SJSA1 (cell line): ENCODE measurements around the gene SULT1C3. TPM values are rescaled to one million over a fixed set of nuclear protein-coding genes. Genes with fewer than 3 reads are reported as not detected.
A peak's percentile ranks its signal among the peaks of the same experiment; 100 is the strongest.

Experiments used
- DNase-seq, 2 experiments: peaks; one replicate each; pipeline ENCODE4 v3.0.0-alpha.2; 2015 to 2020; ENCODE audit warnings: low spot score in 2 of 2, low read depth in 1 of 2
- H3K27ac ChIP-seq: fragments of 250-450 bp; sonication (Bioruptor Pico); 2 replicates; pipeline ENCODE4 v1.5.1; 2020; ENCODE audit warnings: mild to moderate bottlenecking, moderate library complexity
- H3K27me3 ChIP-seq: fragments of 250-450 bp; sonication (Bioruptor Pico); replicated peaks from 2 replicates; pipeline ENCODE4 v1.5.1; 2020; ENCODE audit warnings: mild to moderate bottlenecking, moderate library complexity
- H3K36me3 ChIP-seq: fragments of 250-450 bp; sonication (Bioruptor Pico); 2 replicates; pipeline ENCODE4 v1.5.1; 2020; ENCODE audit warnings: mild to moderate bottlenecking
- H3K4me1 ChIP-seq: fragments of 250-450 bp; sonication (Bioruptor Pico); replicated peaks from 2 replicates; pipeline ENCODE4 v1.6.1; 2021; ENCODE audit warnings: mild to moderate bottlenecking
- H3K4me3 ChIP-seq: fragments of 250-450 bp; sonication (Bioruptor Pico); 2 replicates; pipeline ENCODE4 v1.5.1; 2020; ENCODE audit warnings: mild to moderate bottlenecking
- H3K9me3 ChIP-seq: fragments of 250-450 bp; sonication (Bioruptor Pico); replicated peaks from 2 replicates; pipeline ENCODE4 v1.5.1; 2020; ENCODE audit warnings: mild to moderate bottlenecking
- total RNA-seq: library from RNA; depleted of rRNA; stranded (reverse); fragments of >200 nt; shearing (Covaris generic); gene quantifications from 2 replicates; pipeline ENCODE4 v1.2.3, GENCODE V29; 2014; rRNA removed

SULT1C3 gene
- not detected in 2 replicates for total RNA-seq

DNA sequence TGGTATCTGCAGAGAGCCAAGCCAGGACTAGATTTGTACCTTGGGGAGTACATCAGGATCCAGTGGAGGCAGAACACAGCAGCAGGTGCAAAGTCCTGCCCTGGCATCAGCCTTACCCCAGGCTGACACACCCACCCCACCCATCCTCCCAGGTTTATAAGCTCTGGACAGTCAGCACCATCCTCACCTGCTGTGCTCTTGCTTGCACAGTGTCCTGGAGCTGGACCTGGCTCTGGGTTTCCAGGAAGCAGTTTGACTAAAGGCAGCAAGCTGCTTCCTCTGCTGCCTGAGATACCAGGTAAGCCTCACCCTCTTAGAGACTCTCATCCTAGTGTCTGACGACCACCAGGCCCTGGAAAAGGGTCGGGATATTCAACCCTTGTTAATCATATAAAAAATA lies at the start of gene SULT1C3:
TSS of gene SULT1C3 (plus strand) at position 183 of the 400 bp plus-strand sequence. CDS start 7,227 bp downstream, outside the sequence.
- no peak within 1 kb of the TSS for H3K27ac ChIP-seq
- peaks cover 2% of the 10 kb centered on the region; the same call in 1 of the 2 replicates for H3K4me1 ChIP-seq
- no peak for DNase-seq

DNA sequence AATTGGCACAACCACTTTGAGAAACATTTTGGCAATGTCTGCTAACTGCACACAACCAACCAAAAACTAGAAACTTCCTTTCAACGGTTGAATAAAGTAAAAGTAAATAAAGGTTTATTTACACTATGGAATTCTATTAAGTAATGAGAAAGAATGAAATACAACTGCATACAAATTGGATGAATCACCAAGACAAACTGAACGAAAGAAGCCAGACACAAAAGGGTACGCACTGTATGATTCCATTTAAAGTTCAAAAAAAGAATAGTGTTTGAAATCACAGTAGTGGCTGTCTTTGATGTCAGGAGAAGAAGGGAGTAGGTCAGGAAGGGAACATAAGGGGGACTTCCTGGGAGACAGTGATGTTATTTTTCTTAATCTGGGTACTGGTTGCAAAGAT lies 46.5 kb upstream of the SULT1C3 start:
- H3K9me3 ChIP-seq, result no peaks in the 10 kb centered on the region
- H3K27ac ChIP-seq, result peak overlapping the region; percentile 58
- DNase-seq, result peak in 1 of 2 experiments; percentile 85
- no peak overlapping the region for H3K4me3 ChIP-seq
- H3K36me3 ChIP-seq, result no peaks in the 10 kb centered on the region
- H3K4me1 ChIP-seq, result peaks cover 37% of the 10 kb centered on the region
- no peaks in the 10 kb centered on the region for H3K27me3 ChIP-seq

More for the DNA sequence above, at the start of gene SULT1C3:
- Histone ChIP-seq H3K27me3 (no peaks in the 10 kb centered on the region), H3K9me3 (peaks cover 3% of the 10 kb centered on the region), H3K36me3 (no peaks in the 10 kb centered on the region), H3K4me3 (no peak within 1 kb of the TSS)

DNA sequence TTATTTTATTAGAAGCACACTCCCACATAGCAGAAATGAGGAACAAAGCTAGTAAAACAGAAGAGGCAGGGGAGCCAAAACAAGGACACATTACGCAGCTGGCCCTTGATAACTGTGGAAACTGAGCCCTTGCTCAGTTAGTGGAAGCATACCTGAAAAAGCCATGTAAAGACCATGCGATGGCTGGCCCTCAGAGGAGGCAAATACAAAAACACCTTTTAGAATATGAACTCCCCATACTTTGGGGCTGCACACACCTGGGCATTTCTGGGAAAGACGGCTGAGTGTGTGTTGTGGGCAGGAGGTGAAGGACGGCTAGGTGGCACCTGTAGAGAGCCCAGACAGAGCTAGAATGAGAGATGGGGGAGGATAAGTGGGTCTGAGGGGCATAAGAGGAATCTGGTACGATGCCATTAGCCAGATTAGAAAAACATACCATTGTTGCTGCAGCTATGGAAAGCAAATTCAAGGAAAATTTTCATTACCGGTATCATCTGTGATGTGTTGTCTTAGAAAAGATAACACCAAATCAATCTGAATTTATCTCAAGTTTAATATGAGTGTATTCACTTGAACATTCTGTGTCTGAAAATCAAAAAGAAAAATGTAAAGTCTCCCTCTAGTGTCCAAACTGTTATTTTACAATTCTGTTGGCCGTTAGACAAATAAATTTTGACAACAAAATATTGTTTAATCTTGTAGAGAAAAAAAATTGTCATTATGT lies 45.2 kb upstream of the SULT1C3 start:
- no peaks in the 10 kb centered on the region for H3K36me3 ChIP-seq
- H3K9me3 ChIP-seq, result no peaks in the 10 kb centered on the region
- no peaks in the 10 kb centered on the region for H3K27me3 ChIP-seq
- H3K27ac ChIP-seq, result peak overlapping the region; percentile 58
- peak in 1 of 2 experiments; percentile 43 for DNase-seq
- no peak overlapping the region for H3K4me3 ChIP-seq
- peaks cover 30% of the 10 kb centered on the region for H3K4me1 ChIP-seq

DNA sequence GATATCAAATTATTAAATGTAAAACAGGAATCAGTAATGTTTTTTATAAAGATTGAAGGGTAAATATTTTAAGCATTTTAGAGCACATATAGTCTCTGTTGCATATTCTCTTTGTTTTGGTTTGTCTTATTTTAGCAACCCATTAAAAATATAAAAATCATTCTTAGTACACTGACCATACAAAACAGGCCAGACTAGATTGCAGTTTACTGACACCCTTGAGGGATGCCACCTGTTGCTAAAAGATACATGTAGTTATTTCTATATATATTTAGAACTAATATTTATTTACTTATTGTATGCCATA lies 44.7 kb upstream of the SULT1C3 start:
- Histone ChIP-seq H3K4me3 (no peak overlapping the region), H3K27ac (no peak overlapping the region), H3K36me3 (no peaks in the 10 kb centered on the region), H3K9me3 (no peaks in the 10 kb centered on the region), H3K4me1 (peaks cover 30% of the 10 kb centered on the region), H3K27me3 (no peaks in the 10 kb centered on the region)
- no peak for DNase-seq

DNA sequence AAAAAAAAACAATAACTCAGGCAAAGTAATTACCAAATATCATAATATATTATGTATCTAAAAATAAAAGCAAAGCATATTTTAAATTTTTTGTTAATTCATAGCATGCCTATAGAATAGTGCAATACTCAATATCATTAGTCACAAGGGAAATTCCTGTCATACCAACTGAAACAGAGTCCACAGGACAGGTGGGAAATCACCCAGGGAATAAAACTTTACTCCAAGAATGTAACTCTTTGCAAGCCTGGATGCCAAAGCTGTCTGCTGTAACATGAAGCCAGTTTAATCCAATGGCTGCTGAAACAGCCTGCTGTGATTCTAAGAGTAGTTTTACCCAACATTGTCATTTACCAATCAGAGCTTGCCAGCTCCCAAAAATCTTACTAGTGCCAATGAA lies 40.0 kb upstream of the SULT1C3 start:
- Histone ChIP-seq H3K4me3 (no peak overlapping the region), H3K27me3 (no peaks in the 10 kb centered on the region), H3K9me3 (no peaks in the 10 kb centered on the region), H3K36me3 (no peaks in the 10 kb centered on the region), H3K4me1 (peaks cover 6% of the 10 kb centered on the region), H3K27ac (no peak overlapping the region)
- DNase-seq, result no peak

DNA sequence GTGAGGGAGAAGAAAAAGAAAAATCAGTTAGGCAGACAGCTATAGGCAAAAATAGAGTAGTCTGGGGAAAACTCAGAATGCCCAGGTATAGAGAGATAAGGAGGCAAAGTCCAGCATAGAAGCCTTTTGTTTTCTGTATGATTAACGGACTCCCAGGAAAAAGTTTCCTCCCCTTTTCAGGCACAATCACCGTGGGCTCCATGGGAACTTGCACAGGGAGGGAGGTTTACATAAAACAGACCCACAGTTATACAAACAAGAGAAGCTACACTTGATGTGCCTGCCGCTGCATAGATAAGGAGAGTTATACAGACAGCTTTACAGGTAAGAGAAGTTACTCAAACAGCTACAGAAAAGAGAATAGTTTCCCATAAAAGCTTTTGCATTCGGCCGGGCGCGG lies 39.2 kb upstream of the SULT1C3 start:
- no peak overlapping the region for H3K4me3 ChIP-seq
- DNase-seq, result no peak
- 0 out of 2 replicates have a peak, but pooled peaks cover 5% of the 10 kb centered on the region for H3K4me1 ChIP-seq
- no peaks in the 10 kb centered on the region for H3K36me3 ChIP-seq
- no peak overlapping the region for H3K27ac ChIP-seq
- no peaks in the 10 kb centered on the region for H3K27me3 ChIP-seq
- no peaks in the 10 kb centered on the region for H3K9me3 ChIP-seq

DNA sequence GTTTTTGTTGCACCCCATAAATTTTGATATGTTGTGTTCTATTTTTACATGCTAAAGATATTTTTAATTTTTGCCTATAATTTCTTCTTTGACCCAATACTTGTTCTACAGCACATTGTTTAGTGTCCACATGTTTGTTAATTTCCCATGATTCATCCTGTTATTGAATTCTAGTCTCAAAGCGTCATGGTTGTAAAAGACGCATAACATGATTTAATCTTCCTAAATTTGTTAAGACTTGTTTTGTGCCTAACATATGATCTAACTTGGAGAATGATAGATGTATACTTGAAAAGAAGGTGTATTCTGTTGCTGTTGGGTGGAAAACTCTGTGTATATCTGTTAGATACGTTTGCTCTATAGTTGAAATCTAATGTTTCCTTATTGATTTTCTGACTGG lies 27.1 kb upstream of the SULT1C3 start:
- H3K4me3 ChIP-seq, result no peak overlapping the region
- DNase-seq, result no peak
- peaks cover 6% of the 10 kb centered on the region for H3K4me1 ChIP-seq
- no peak overlapping the region for H3K27ac ChIP-seq
- no peaks in the 10 kb centered on the region for H3K36me3 ChIP-seq
- peaks cover 2% of the 10 kb centered on the region; the same call in 1 of the 2 replicates for H3K9me3 ChIP-seq
- no peaks in the 10 kb centered on the region for H3K27me3 ChIP-seq

DNA sequence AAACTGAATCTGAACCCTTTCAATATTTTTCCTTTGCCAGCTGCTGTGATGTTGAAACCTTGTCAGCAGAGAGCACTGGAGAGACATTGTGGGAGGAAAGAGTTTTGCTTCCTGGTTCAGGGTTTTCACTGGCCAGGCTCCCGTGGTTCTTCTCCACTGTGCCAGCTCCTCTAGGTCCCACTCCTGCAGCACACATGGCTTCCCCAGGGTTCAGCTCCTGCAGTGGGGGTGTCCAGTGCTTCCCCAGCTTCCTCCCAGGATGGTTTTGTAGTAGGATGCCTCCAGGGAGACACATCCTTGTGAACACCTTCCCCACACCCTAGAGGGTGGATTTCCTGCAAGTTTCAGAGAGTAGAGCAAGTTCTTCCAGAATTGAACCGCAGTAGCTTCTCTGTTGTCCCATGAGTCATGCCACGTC lies 24.0 kb upstream of the SULT1C3 start:
- peaks cover 6% of the 10 kb centered on the region for H3K4me1 ChIP-seq
- H3K27ac ChIP-seq, result no peak overlapping the region
- no peaks in the 10 kb centered on the region for H3K9me3 ChIP-seq
- H3K36me3 ChIP-seq, result no peaks in the 10 kb centered on the region
- peak in 1 of 2 experiments; percentile 33 for DNase-seq
- no peak overlapping the region for H3K4me3 ChIP-seq
- H3K27me3 ChIP-seq, result no peaks in the 10 kb centered on the region

DNA sequence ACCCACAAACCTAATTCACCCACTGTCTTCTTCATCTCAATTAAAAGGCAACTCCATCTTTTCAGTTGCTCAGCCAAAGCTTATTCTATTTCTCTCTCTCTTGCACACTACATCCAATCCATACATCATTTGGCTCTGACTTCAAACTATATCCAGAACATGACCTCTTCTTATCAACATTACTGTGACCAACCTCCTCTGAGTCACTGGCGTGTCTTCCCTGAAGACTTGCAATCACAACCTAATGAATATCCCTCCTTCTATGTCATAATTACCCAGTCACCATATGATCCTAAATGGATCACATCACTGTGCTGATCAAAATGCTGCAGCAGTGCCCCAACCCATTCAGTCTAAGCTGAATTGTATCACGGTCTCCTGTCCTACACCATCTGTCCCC lies 22.6 kb upstream of the SULT1C3 start:
- no peak overlapping the region for H3K27ac ChIP-seq
- no peaks in the 10 kb centered on the region for H3K27me3 ChIP-seq
- H3K36me3 ChIP-seq, result no peaks in the 10 kb centered on the region
- no peak for DNase-seq
- no peaks in the 10 kb centered on the region for H3K9me3 ChIP-seq
- H3K4me1 ChIP-seq, result peaks cover 6% of the 10 kb centered on the region
- no peak overlapping the region for H3K4me3 ChIP-seq

DNA sequence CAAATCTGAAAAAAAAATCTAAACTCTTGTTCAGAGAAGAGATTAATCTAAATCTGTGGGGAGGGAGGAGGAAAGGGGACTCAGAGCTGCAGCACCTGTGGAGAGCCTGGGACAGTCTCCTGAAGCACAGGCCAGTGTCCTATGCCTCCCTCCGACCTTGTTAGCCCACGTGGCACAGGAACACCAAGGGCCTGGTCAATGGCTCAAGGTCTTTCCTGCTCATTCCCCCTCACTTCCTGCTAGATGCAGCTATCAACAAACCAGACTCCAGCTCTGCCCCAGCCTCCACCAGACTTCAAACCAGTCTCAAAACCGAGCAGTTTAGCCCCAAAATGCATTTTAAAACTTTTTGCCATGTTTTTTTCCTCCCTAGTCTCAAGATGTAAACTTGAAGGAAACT lies 20.1 kb upstream of the SULT1C3 start:
- no peak overlapping the region for H3K4me3 ChIP-seq
- no peak for DNase-seq

DNA sequence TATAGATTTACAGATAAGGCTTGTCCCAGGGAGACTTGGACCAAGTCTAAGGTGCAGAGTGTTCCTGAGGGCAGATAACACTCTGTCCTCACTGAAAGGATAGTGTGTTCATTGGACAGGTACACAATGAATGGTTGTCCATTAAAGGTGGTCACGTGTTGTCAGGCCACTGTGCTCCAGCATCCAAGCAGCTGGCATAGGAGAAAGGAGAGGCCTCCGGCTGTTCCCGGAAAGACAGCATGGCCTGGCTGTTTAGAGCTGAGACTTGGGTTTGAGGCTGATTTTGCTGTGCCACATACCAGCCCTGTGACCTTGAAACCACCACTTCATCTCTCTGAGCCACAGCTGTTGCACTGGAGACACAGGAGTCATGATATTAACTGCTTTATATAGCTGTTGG lies 19.6 kb upstream of the SULT1C3 start:
- peaks cover 7% of the 10 kb centered on the region; the same call in 1 of the 2 replicates for H3K9me3 ChIP-seq
- no peak overlapping the region for H3K27ac ChIP-seq
- no peak for DNase-seq
- no peaks in the 10 kb centered on the region for H3K27me3 ChIP-seq
- H3K4me3 ChIP-seq, result no peak overlapping the region
- peaks cover 6% of the 10 kb centered on the region for H3K4me1 ChIP-seq
- no peaks in the 10 kb centered on the region for H3K36me3 ChIP-seq

More for the DNA sequence above, 20.1 kb upstream of the SULT1C3 start:
- H3K27me3 ChIP-seq, result no peaks in the 10 kb centered on the region
- peaks cover 7% of the 10 kb centered on the region; the same call in 1 of the 2 replicates for H3K9me3 ChIP-seq
- peaks cover 6% of the 10 kb centered on the region for H3K4me1 ChIP-seq
- H3K27ac ChIP-seq, result no peak overlapping the region
- no peaks in the 10 kb centered on the region for H3K36me3 ChIP-seq

DNA sequence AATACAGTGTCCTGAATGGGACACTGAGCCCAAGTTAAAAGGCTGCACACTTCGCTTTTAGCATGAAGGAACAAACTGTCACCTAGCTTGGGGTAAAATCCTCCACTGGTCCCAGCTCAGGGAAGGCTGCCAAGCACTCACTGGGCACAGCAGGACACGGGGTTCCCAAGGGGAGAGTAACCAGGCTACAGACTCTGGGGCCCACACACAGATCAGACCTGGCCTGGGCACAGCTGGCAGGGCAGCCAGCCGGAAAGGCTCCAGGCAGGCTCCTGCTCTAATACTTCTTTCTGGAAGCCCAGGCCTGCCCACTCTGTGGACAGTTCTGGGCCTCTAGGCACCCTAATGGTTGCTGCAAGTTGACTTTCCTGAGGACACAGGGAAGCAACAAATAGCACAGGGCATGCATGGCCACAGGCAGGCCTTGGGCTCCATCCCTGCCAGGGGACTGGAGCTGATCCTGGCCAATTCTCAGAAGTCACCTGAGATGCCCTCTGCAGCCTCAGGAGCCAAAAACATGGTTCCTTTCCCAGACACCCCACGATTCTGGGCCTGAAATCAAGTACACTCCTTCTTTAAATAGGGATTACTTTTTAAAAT lies 18.7 kb upstream of the SULT1C3 start:
- no peaks in the 10 kb centered on the region for H3K27me3 ChIP-seq
- H3K27ac ChIP-seq, result no peak overlapping the region
- no peak overlapping the region for H3K4me3 ChIP-seq
- no peaks in the 10 kb centered on the region for H3K36me3 ChIP-seq
- DNase-seq, result no peak
- H3K9me3 ChIP-seq, result peaks cover 7% of the 10 kb centered on the region; the same call in 1 of the 2 replicates
- peaks cover under 1% of the 10 kb centered on the region for H3K4me1 ChIP-seq

DNA sequence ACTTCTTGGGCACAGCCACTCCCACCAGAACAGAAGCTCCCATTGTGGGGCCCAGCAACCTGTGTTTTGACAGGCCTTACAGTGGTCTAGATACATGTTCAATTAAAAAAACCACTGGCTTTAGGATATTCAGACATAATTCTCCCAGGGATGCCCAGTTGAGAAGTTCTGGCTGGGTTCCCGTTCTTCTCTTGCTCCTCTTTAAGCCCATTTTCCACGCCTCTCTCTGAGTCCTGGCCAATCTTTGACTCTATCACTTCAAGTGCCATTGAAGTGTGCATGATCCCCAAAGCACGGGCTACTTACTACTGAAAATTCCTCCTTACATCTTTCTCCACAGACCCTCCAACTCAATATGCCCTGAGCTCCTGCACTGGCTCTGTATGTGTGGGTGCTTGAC lies 17.5 kb upstream of the SULT1C3 start:
- Histone ChIP-seq H3K36me3 (no peaks in the 10 kb centered on the region), H3K27me3 (no peaks in the 10 kb centered on the region), H3K9me3 (peaks cover 7% of the 10 kb centered on the region; the same call in 1 of the 2 replicates), H3K4me1 (no peaks in the 10 kb centered on the region), H3K27ac (no peak overlapping the region), H3K4me3 (no peak overlapping the region)
- no peak for DNase-seq

DNA sequence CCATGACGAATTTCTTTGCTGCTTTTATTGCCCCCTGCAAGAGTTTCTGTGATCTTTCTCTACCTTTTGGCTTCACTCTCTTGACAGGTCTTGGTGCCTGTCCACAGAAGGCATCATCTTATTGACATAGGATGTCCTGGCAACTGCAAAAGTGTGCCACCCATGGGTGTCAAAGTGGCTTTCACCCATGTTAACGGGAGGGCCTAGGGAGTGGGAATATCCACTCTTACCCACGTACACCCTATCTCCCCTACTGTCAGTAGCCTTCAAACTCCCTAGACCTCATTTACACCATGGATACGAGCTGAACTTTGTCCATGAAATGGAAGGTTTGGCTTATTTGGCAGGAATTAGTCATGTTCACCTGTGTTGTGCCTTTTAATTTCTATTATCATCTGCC lies 16.2 kb upstream of the SULT1C3 start:
- no peak overlapping the region for H3K27ac ChIP-seq
- no peaks in the 10 kb centered on the region for H3K36me3 ChIP-seq
- H3K4me1 ChIP-seq, result no peaks in the 10 kb centered on the region
- H3K9me3 ChIP-seq, result peaks cover 7% of the 10 kb centered on the region; the same call in 1 of the 2 replicates
- H3K4me3 ChIP-seq, result no peak overlapping the region
- no peaks in the 10 kb centered on the region for H3K27me3 ChIP-seq
- no peak for DNase-seq
